HG02798 (cell line): ENCODE measurements around the gene FBXW4.
"Not testable (repeated sequence)": the region's sequence is repeated elsewhere in the genome, so short reads cannot be mapped to it uniquely, and the experiment has no call there.

Source experiments
- ATAC-seq: cut with Tn5 transposase; IDR thresholded peaks from one replicate; pipeline ENCODE4 v1.9.1; 2021; ENCODE audit warnings: mild to moderate bottlenecking; ENCODE audit not compliant: unreplicated experiment, poor library complexity

FBXW4 gene

DNA sequence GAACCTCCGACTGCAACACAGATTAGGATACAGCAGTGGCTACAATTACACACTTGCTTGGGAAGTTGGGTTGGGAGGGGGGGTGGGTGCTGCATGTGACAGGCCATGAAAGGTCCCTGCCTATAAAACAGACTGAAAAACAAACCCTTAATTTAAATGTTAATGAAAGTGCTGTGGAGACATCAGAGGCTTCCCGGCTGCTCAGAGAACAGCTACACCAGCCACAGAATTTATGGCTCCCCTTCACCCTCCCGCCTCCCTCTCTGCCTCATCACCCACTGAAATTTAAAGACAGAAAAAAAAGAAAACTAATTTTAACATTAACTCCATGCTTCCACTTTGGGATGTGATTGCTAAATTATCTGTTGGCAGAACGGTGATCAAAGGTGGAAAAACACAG lies 34.7 kb downstream of the FBXW4 start:
- no peak for ATAC-seq

DNA sequence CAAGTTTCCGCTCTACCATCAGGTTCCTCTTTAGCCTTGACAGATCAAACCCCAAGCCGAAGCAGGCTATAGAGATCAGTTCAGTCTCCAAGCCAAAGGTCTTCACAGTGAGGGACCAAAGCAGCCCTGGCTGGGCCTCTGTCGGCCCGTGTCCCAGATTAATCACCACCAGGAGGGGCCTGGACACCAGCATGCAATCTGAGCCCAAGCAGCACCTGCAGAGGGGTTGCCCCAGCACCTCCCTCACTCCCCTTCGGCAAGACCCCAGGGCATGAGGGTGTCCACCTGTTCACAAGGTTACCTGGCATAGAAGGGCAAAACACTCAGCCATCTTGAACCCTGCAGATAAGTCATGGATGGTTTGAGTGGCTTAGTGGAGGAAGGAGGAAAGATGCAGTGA lies 36.0 kb downstream of the FBXW4 start:
- ATAC-seq, result no peak

DNA sequence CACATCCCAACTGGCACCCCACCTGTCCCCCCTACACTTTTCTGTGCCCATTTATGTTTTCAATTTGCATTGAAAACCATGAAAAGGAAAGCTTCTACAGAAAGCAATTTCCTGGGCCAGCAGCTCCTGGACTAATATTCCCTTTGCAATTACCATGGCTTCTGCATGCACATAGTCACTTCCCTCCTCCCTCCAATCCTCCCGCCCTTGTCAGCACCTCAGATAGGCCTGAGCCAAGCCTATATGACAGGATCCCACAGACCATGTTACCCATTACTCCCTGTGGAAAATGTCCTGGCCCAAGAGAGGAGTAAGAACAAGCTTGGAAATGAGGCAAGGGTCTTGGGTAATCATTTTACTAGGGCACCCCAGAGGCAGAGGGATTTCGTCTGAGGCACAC lies 38.1 kb downstream of the FBXW4 start:
- ATAC-seq, result no peak

DNA sequence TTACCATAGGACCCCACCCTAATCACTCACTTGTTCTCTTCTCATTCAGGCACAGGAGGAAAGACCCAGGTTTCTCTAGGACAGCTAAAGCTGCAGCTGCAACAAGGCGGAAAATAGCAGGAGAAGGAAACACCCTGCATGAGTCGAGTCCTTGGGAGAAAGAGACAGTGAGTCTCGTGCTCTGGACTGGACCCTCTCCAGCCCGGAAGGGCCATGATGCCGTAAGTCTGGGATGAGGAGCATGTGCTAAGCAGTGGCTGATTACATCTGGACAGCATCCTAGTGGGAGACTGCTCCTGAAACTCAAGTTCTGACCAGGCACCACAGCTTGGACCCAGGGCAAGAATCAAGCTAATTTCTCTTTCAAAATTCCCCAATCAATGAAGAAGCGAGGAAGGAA lies 39.4 kb downstream of the FBXW4 start:
- ATAC-seq, result no peak

DNA sequence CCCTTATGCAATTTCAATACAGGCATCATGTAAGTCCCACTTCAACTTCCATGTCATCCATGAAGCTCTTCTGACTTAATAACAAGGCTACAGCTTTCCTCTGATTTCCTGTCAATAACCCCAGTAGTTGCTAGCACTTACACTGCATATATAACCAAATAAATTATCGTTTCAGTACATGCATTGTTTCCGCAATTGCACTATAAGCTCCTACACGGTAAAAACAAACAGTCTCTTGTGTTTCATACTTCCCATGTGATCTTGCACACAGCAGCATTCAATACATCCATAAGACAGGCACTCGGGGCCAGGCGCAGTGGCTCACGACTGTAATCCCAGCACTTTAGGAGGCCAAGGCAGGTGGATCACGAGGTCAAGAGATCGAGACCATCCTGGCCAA lies 41.4 kb downstream of the FBXW4 start:
- ATAC-seq, result no peak

DNA sequence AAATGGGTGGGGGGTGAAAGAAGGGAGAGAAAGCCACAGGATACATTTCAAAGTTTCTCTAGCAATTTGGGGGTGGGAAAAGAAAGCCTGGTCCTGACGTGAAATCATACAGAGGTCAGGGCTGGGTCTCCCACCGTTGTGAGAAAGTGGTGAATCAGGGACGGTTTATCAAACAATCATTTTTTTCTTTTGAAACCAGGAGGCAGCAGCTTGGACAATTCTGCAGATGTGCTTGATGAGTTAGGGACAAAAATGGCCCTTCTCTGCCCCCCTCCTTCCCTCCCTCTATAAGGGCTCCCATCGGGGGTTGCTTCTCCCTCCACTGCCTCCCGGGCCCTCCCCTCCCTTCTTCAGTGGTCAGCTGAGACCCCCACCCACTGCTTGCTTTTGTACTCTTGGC lies 43.6 kb downstream of the FBXW4 start:
- ATAC-seq, result no peak

DNA sequence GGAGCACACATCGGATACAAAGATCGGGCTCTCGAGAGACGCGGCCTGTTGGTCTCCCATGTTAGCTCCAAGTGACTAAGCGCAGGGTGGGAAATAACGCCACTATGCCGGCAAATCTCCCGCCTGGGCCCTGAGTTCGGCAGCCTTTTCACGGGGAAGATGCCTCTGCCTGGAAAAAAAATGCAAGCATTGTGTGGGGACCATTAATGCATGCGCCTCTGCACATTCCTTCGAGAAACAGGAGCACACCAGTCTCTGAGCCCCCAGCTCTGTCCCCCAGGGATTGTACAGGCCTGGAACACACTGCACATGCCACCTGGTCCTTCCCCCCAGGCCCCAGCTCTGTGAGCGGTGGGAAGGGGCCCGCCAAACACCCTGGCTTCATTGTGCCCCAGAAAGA lies 44.1 kb downstream of the FBXW4 start:
- no peak for ATAC-seq

DNA sequence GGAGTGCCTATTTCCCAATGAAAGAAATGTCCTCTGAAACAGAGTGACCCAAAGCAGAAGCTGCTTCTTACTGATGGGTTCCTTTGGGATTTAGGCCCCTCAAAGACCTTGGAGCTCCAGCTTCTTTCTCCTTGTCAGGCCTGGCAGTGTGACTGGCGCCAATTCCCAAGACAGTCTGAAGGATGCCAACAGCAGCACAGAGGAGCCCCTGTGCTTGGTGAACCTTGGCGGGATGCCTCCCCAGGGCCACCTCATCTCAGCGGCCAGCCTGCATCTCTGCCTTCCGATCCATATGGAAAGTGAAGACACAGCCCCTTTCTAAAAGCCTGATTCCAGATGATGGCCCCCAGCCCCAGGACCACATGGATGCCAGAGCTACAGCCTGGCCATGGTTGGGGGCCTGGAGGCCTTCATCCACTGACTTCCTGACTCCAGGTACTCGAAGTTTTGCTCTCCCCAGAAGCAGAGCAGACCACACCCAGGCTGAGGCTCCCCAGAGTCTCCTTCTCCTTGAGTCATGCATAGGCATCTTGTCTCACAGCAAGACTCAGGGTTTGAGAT lies 45.4 kb downstream of the FBXW4 start:
- no peak for ATAC-seq

DNA sequence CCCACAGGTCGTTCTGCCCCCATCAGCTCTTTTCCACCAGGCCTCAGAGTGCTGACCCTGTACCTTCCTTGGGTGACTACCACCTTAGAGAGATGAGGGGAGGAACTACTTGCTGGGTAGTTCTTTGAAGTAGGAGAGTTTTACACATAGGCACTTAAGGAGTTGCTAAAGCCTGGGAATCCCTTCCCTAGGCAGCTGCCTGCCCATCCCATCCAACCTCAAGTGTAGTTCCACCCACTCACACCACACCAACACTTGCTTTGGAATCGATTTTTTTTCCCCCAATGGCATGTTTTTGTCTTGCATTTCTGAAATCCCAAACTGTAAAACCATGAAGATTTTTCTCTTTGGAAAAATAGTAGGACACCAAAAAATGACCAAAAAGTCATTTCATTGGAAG lies 47.7 kb downstream of the FBXW4 start:
- ATAC-seq, result no peak

DNA sequence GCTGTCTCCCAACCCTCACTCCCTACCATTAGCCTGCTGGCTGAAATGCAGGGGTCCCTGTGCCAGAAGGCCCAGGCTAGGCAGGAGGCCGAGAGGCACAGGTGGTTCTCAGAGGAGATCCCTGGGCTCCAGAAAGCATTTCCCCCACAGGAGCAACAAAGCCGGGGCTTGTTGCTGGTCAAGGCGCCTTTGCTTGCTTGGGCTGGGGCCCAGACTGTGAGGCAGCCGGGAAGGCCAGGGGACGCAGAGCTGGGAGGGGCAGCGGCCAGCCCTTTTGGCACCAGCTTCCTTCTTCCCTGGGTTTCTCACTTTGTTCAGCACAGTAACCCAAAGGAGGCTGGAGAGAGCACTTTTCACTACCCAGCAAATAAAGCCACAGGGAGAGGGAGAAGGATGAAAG lies 48.6 kb downstream of the FBXW4 start:
- no peak for ATAC-seq

DNA sequence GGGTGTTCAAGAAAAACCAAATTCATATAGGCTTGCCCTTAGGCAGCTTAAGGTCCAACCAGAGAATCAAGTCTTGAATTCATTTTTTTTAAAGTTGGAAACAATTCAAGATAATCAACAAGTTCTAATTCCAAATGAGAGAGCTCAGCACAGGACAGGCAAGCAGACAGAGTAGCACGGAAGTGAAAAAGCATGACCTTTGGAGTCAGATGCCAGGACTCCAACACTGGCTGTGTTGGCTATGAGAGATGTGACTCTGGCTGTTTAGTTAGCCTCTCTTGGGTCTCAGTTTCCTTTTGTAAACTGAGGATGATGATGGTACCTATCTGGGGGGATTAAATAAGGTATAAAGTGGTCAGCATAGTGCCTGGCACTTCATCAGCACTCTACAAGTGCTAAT lies 49.3 kb downstream of the FBXW4 start:
- ATAC-seq, result no peak

DNA sequence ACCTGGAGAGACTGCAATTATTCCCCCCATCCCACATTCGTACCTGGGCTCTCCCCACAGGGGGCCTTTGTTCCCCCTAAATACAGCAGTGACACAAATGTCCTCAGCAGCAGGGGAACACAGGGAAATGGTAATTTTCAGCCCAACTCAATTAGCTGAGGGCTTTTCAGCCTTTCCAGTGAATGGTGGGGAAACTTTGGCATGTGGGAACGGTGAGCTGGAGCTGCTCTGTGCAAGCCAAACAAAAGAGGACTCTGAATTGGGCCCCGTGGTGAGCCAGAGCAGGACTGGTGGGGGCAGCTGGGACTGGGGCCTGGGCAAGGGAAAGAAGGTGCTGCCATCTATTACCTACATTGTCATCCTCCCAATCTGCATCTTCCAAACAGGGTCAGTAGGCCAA lies 51.0 kb downstream of the FBXW4 start:
- ATAC-seq, result no peak

DNA sequence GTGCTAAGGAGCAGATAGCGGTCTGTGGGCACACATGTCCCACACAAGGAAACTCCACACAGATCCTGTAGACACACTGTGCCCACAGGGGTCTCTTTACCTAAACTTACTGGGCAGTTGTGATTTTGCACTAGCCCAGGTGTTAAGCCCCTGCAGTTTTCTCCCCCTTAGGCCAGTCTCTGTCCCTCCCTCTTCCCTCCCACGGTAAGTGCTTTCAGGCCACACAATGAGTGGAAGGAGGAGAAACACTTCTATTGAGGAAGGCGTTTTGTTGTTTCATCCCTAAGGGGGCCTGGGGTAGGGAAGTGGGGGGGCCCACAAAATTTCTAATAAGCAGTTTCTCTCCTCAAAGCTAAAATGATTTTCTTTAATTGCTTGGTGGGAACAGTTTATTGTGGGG lies 51.4 kb downstream of the FBXW4 start:
- no peak for ATAC-seq

DNA sequence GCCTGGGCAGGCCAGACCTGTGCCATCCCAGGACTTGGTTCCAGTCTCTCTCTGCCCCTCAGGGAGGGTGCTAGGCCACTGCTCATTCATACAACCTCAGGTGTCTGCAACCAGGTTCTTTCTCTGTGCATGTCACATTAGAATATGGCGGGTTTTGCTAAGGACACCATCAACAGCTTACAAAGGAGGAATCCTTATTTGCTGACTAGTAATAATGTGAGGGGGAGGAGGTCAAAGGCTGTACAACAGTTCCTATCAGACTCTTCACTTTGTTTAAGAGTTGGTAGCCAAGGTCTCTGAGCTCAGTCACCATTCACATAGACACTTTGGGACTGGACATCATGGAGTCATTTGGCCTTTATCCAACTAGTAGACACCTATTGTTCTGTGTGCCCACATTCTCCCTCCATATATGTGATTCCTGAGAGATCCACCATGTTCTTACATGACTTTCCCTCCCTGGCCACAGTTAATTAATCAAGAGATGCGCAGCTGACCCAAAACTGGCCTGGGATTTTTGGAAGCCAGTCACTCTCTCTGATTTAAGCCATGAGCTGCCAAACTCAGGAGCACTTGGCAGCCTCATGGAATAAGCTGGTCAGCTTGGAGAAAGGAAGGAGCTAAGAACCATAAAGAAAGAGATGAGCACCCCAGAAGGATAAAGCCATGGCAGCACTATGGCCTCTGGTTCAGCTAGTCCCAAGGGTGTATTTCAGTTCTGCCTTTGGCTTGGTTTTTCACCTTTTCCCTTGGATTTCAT lies 55.6 kb downstream of the FBXW4 start:
- no peak for ATAC-seq

DNA sequence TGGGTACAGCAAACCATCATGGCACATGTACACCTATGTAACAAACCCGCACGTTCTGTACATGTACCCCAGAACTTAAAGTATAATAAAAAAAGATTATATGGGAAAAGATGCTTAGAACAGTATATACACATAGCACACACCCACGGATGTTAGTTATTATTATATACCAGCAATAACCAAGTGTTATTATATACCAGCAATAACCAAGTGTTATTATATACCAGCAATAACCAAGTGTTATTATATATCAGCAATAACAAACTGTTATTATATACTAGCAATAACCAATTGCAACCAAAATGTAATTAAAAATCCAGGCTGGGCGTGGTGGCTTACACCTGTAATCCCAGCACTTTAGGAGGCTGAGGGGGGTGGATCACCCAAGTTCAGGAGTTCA lies 61.5 kb downstream of the FBXW4 start:
- ATAC-seq, result not testable (repeated sequence)

DNA sequence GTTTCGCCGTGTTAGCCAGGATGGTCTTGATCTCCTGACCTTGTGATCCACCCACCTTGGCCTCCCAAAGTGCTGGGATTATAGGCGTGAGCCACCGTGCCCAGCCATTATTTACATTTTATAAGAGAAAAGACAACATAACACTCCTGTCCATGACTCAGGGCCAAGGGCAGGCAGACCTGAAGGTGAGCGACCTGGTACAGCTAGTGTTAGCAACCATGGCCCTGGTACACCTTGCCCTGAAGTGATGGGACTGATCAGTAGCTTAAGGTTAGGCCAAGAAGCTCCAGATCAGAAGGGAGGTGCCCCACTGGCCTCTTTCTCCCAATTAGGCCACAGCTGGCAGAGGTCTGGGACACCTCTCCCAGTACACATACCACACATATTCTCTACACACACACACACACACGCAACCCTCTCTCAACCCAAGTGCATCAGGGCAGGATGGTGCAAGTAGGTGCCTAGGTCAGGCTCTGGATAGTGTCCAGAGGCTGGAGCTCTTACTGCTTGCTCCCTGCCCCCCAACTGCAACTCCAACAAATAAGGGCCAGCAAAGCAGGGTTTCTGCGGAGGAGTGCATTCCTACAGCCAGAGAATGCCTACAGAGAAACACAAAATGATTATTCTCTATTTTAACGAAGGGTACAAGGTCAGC lies 63.0 kb downstream of the FBXW4 start:
- ATAC-seq, result no peak

DNA sequence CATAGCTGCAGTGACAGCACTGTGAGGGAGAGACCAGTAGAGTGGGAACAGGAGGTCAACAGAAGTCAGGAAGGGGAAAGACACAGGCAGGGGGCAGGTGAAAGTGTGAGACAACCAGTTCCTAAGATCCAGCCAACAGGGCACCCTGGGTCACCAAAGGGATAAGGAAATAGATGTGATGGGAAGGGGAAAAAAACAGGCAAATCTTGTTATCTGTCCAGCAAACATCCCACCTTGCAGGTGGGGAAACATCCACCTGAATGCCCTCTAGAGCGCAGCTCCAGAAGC lies 64.4 kb downstream of the FBXW4 start:
- ATAC-seq, result no peak

DNA sequence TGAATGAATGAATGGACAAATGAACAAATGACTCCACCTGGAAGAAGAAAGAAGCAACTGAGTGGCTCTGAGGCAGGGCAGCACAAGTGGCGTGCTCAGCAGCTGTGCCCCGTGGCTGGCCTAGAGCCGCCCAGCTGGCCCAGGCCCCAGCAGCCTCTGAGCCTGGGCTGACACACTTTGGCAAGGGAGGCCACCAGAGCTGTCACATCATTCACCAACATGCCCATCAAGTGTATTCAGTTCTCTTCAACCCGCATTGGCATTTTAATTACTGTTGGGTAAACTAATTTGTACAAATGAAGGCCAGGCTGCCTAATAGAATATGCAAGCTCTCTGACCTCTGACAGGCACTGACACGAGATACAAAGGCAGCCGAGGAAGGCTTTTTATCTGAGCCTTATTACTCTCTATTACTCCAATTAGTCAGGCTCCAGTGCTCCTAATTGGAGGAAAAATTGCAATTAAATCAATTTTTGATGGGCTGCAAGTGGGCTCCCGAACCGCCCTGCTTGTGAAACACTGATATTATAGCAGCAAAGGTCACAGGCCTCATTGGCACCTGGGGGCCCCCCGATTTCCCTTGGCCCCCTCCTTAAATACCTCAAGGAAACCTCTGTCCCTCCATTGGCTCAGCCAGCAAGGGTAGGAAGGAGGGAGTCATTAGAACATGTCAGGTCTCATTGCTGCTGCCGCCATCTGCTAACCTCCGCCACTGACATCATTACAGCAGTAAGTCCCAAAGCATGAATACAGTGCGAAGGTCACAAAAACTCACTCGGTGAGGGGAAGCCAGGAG lies 64.9 kb downstream of the FBXW4 start:
- ATAC-seq, result no peak

DNA sequence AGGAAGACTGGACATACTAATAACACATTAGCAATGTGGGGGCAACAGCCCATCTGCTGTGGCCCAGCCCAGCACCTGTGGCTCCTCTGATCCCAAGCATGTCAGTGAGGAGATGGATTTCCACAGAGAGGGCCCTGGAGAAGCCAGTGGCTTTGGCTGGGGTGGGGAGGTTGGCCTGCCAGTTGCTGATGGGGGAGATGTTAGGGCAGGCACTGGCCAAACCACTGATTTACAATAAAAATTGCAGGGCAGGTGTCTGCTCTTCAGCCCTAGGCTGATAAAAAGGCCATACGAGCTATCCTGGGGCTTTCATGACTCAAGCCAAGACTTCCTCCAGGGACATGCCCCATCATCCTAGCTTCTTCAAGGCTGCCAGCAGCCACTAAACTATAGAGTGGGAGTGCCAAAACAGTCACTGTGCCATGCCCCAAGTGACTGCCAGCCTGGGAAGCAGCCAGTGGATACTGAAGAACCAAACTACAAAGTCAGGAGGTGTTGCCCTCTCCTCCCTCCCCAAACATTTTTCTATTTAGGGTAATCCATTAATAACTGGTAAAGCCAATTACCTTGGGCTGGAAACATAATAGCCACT lies 69.1 kb downstream of the FBXW4 start:
- no peak for ATAC-seq

DNA sequence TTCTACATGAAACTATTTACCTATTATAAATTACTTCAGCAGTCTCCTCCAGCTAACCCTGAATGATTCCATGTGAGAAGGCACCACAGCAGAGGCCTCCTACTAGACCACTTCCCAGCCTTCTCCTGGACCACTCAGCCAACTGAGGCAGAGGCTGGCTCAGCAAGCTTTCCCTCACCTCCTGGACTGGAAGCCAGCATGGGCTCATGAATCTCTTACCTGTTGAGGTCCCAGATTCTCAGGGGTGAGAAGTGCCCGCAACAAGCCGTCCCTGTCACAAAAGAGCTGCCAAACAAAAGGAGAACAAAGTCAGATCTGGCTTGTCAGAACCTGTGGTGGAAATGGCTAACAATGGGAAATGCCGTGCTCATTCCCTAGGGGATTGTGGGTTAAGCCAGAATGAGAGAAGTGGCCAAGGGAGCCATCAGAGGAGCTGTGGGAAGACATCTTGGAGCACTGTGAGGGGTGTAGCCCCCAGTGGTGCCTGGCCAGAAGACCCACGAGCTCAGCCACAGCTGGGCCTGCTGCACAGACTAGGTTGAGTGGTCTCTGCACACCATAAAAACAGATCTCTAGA lies 70.4 kb downstream of the FBXW4 start:
- no peak for ATAC-seq

DNA sequence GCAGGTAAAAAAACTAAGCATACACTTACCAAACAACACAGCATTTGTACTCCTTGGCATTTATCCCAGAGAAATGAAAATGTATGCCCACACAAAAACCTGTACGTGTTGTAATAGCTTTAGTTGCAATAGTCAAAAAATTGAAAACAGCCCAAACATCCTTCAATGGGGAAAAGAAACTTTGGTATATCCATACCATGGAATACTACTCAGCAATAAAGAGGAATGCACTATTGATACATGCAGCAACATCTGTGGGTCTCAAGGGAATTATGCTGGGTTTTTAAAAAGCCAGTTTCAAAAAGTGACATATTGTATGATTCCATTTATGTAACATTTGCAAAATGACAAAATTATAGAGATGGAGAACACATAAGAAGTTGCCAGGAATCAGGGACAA lies 71.4 kb downstream of the FBXW4 start:
- no peak for ATAC-seq
